MM.1S (cell line): ENCODE data around the gene EMX2.

Source experiments
- DNase-seq: peaks from one replicate; pipeline ENCODE4 v3.0.0-alpha.2; 2015
- H2AFZ ChIP-seq: fragments of 300-600 bp; sonication (generic); 2 replicates; pipeline ENCODE4 v1.6.0; 2016; ENCODE audit warnings: antibody characterized with exemption, low read length
- H3F3A ChIP-seq: fragments of 300-600 bp; sonication (generic); 2 replicates; pipeline ENCODE4 v1.6.1; 2016; ENCODE audit warnings: mild to moderate bottlenecking, antibody characterized with exemption, low read length, moderate library complexity, mixed read lengths; ENCODE audit not compliant: insufficient read depth
- H3K27ac ChIP-seq: fragments of 300-600 bp; sonication (generic); 2 replicates; pipeline ENCODE4 v1.5.1; 2016; ENCODE audit warnings: mild to moderate bottlenecking, low read length
- H3K27me3 ChIP-seq: fragments of 300-600 bp; sonication (generic); replicated peaks from 2 replicates; pipeline ENCODE4 v1.6.0; 2016; ENCODE audit warnings: low read length; ENCODE audit not compliant: insufficient read depth
- H3K36me3 ChIP-seq: fragments of 300-600 bp; sonication (generic); replicated peaks from 2 replicates; pipeline ENCODE4 v1.6.1; 2016; ENCODE audit warnings: mild to moderate bottlenecking, low read length, mixed read lengths; ENCODE audit not compliant: insufficient read depth
- H3K4me1 ChIP-seq: fragments of 300-600 bp; sonication (generic); 2 replicates; pipeline ENCODE4 v1.6.1; 2016; ENCODE audit warnings: low read length, mixed read lengths
- H3K4me2 ChIP-seq: fragments of 300-600 bp; sonication (generic); 2 replicates; pipeline ENCODE4 v1.6.0; 2016; ENCODE audit warnings: low read depth, low read length
- H3K4me3 ChIP-seq: fragments of 300-600 bp; sonication (generic); 2 replicates; pipeline ENCODE4 v1.5.1; 2016; ENCODE audit warnings: low read length, mixed read lengths
- H3K79me2 ChIP-seq: fragments of 300-600 bp; sonication (generic); 2 replicates; pipeline ENCODE4 v1.6.1; 2016; ENCODE audit warnings: mixed run types, low read length, mixed read lengths
- H3K9ac ChIP-seq: fragments of 300-600 bp; sonication (generic); 2 replicates; pipeline ENCODE4 v1.6.1; 2016; ENCODE audit warnings: low read length, mixed read lengths
- H3K9me2 ChIP-seq: fragments of 300-600 bp; sonication (generic); replicated peaks from 2 replicates; pipeline ENCODE4 v1.6.1; 2016; ENCODE audit warnings: mild to moderate bottlenecking, low read length, mixed read lengths; ENCODE audit not compliant: insufficient read depth
- H3K9me3 ChIP-seq: fragments of 300-600 bp; sonication (generic); replicated peaks from 2 replicates; pipeline ENCODE4 v1.6.1; 2016; ENCODE audit warnings: mild to moderate bottlenecking, low read length, mixed read lengths; ENCODE audit not compliant: insufficient read depth
- H4K20me1 ChIP-seq: fragments of 300-600 bp; sonication (generic); 2 replicates; pipeline ENCODE4 v1.6.1; 2016; ENCODE audit warnings: mild to moderate bottlenecking, low read length, moderate library complexity, mixed read lengths; ENCODE audit not compliant: insufficient read depth
- EZH2 ChIP-seq: fragments of 300-600 bp; sonication (generic); optimal IDR thresholded peaks from 2 replicates; pipeline ENCODE3; 2017; ENCODE audit warnings: low read depth, mild to moderate bottlenecking, antibody characterized with exemption, low read length, mixed read lengths
- EZH2phosphoT487 ChIP-seq: fragments of 300-600 bp; sonication (generic); IDR thresholded peaks from 2 replicates; pipeline ENCODE4 v1.6.1; 2018; ENCODE audit warnings: antibody characterized with exemption, low read length
- TF ChIP-seq, protein P1 (sequence below): fragments of 300-600 bp; sonication (generic); IDR thresholded peaks from 2 replicates; pipeline ENCODE4 v1.5.1; 2016; ENCODE audit warnings: antibody characterized with exemption, low read length, mixed read lengths

Gene EMX2

GRCh38 chr10:117501460-117502035 is 41.0 kb upstream of the EMX2 start:
- Histone ChIP-seq H3K36me3 (no peaks in the 10 kb centered on the region), H2AFZ (no peak overlapping the region), H3F3A (0 out of 2 replicates have a peak, but pooled peaks cover 7% of the 10 kb centered on the region), H3K27me3 (no peaks in the 10 kb centered on the region), H3K9me2 (no peaks in the 10 kb centered on the region), H3K9me3 (no peaks in the 10 kb centered on the region), H4K20me1 (no peaks in the 10 kb centered on the region), H3K79me2 (no peaks in the 10 kb centered on the region), H3K4me2 (no peak overlapping the region), H3K27ac (no peak overlapping the region), H3K4me3 (no peak overlapping the region), H3K9ac (no peak overlapping the region), H3K4me1 (peaks cover 15% of the 10 kb centered on the region)
- TF ChIP-seq EZH2 (no peak), EZH2phosphoT487 (no peak)
- TF ChIP-seq, protein P1, sequence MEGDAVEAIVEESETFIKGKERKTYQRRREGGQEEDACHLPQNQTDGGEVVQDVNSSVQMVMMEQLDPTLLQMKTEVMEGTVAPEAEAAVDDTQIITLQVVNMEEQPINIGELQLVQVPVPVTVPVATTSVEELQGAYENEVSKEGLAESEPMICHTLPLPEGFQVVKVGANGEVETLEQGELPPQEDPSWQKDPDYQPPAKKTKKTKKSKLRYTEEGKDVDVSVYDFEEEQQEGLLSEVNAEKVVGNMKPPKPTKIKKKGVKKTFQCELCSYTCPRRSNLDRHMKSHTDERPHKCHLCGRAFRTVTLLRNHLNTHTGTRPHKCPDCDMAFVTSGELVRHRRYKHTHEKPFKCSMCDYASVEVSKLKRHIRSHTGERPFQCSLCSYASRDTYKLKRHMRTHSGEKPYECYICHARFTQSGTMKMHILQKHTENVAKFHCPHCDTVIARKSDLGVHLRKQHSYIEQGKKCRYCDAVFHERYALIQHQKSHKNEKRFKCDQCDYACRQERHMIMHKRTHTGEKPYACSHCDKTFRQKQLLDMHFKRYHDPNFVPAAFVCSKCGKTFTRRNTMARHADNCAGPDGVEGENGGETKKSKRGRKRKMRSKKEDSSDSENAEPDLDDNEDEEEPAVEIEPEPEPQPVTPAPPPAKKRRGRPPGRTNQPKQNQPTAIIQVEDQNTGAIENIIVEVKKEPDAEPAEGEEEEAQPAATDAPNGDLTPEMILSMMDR = no peak
- no peak for DNase-seq

DNA sequence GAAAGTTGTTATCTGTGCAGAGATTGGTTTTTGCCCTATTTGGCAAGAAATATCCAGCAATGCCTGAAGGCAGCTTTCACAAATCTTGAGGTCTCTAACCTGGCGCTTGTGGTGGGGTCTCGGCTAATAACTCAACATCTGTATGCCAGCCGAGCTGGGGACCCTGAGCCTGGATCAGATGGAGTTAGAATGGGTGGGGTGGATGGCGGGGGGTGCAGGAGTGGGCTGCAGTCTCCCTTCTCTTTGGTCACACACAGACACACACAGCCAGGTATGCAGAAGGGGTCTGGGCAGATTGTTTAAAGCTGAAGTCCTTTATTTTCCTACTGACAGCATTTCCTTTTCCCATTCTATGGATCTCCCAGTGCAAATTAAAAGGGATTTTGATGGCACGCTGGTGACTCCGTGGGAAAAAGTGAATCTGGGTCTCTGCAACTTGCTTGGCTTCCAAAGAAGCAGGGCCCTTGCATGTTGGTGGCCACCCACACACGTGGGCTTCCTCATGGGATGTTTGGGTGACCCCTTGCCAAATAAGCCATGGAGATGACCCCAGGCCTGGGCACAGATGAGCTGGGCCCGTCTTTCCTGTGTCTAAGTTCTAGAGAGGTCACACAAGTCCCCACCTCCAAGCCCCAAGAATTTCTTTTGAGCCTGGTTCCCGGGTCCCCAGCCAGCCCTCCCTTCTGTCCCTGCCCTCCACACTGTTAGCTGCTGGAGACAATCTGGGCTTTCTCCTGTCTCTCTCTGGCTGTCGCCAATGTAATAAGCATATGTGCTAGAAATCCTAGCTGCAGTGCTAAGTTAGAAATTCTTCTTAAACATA is 39.9 kb upstream of the EMX2 start:
- Histone ChIP-seq H3K27me3 (no peaks in the 10 kb centered on the region), H3K9me2 (no peaks in the 10 kb centered on the region), H2AFZ (peak overlapping the region; percentile 62), H3K9ac (no peak overlapping the region; the same call in 1 of the 2 replicates), H4K20me1 (no peaks in the 10 kb centered on the region), H3K79me2 (no peaks in the 10 kb centered on the region), H3K4me3 (peak overlapping the region; percentile 32), H3K4me1 (peaks cover 15% of the 10 kb centered on the region), H3F3A (0 out of 2 replicates have a peak, but pooled peaks cover 7% of the 10 kb centered on the region), H3K9me3 (no peaks in the 10 kb centered on the region), H3K27ac (peak overlapping the region; percentile 64; the same call in 1 of the 2 replicates), H3K4me2 (peak overlapping the region; percentile 55), H3K36me3 (no peaks in the 10 kb centered on the region)
- TF ChIP-seq, protein P1 = no peak
- TF ChIP-seq EZH2phosphoT487 = no peak
- no peak for TF ChIP-seq EZH2
- DNase-seq = no peak

- no peak for TF ChIP-seq EZH2phosphoT487
- TF ChIP-seq, protein P1 = no peak
- no peak for TF ChIP-seq EZH2
- Histone ChIP-seq H3K4me1 (peaks cover 15% of the 10 kb centered on the region), H3K36me3 (no peaks in the 10 kb centered on the region), H3K9me2 (no peaks in the 10 kb centered on the region), H2AFZ (peak overlapping the region; percentile 62), H3K27me3 (no peaks in the 10 kb centered on the region), H4K20me1 (no peaks in the 10 kb centered on the region), H3K4me3 (peak overlapping the region; percentile 32), H3K4me2 (peak overlapping the region; percentile 55), H3K9ac (no peak overlapping the region; the same call in 1 of the 2 replicates), H3F3A (0 out of 2 replicates have a peak, but pooled peaks cover 7% of the 10 kb centered on the region), H3K27ac (peak overlapping the region; percentile 64; the same call in 1 of the 2 replicates), H3K79me2 (no peaks in the 10 kb centered on the region), H3K9me3 (no peaks in the 10 kb centered on the region)
- DNase-seq = peak; percentile 86
Measured at GRCh38 chr10:117503244-117504205, 39.0 kb upstream of the EMX2 start.
